Fibroblast of skin of back (primary cell): ENCODE results near the gene SFRP2. TPM values are rescaled to one million over a fixed set of nuclear protein-coding genes. Genes with fewer than 3 reads are reported as not detected.

ENCODE experiments used
- DNase-seq: peaks from one replicate; pipeline ENCODE4 v3.0.0-alpha.2; 2013
- polyA plus RNA-seq, 2 experiments: library from polyadenylated mRNA; unstranded; fragments of 120-200 nt; gene quantifications; one replicate each; pipeline ENCODE4 v1.2.1, GENCODE V29; 2013; ENCODE audit not compliant: insufficient read length in 2 of 2

SFRP2 gene
- polyA plus RNA-seq (2013, experiment 1 of 2; ENCODE audit: insufficient read length): 0.51 TPM
- 0.73 TPM for polyA plus RNA-seq (2013, experiment 2 of 2; ENCODE audit: insufficient read length)

DNA sequence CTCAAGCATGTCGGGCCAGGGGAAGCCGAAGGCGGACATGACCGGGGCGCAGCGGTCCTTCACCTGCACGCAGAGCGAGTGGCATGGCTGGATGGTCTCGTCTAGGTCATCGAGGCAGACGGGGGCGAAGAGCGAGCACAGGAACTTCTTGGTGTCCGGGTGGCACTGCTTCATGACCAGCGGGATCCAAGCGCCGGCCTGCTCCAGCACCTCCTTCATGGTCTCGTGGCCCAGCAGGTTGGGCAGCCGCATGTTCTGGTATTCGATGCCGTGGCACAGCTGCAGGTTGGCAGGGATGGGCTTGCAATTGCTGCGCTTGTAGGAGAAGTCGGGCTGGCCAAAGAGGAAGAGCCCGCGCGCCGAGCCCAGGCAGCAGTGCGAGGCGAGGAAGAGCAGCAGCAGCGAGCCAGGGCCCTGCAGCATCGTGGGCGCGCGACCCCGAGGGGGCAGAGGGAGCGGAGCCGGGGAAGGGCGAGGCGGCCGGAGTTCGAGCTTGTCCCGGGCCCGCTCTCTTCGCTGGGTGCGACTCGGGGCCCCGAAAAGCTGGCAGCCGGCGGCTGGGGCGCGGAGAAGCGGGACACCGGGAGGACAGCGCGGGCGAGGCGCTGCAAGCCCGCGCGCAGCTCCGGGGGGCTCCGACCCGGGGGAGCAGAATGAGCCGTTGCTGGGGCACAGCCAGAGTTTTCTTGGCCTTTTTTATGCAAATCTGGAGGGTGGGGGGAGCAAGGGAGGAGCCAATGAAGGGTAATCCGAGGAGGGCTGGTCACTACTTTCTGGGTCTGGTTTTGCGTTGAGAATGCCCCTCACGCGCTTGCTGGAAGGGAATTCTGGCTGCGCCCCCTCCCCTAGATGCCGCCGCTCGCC is at the start of gene SFRP2:
Gene SFRP2, minus strand, starts transcription at position 671 of the 864 bp plus-strand sequence. Its CDS starts 248 bp downstream, at position 423.
- no peak for DNase-seq

DNA sequence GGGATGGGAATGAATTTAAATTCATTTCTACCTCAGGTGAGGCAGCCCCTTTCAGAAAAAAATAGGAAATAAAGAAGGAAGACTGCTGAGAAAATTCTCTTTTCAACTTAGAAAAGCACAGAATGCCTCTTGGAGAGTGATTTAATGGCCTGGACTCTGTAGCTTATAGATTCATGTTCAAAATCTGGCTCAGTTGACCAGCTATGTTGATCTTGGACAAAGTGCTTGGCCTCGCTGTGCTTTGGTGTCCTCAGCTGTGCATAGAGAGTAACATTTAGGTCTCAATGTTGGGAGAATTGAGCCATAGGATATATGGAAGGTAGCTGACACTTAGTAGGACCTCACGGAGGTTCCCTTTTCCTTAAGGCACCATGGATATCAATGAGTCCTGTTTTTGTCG is 49.7 kb upstream of the SFRP2 start:
- no peak for DNase-seq

- DNase-seq: no peak
Observed at GRCh38 chr4:153834901-153835300, 46.0 kb upstream of the SFRP2 start.

DNA sequence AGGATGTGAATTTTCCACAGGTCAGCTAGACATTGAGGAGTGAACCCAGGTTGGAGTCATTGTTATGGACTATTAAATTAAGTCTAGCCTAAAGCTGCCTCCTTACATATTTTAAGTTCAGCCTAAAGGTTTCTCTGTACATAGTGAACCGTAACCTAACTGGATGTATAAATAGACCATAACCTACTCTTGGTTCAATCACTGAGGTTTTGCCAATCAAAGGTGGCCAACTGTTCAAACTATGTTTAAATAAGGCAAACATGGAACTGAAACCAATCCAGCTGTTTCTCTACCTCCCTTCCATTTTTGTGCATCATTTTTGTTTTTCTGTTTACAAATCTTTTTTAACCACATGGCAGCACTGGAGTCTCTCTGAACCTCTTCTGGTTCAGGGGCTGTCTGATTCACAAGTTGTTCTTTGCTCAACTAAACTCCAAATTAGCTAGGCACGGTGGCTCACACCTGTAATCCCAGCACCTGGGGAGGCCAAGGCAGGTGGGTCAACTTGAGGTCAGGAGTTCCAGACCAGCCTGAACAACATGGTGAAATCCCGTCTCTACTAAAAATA is 43.9 kb upstream of the SFRP2 start:
- DNase-seq: no peak

DNA sequence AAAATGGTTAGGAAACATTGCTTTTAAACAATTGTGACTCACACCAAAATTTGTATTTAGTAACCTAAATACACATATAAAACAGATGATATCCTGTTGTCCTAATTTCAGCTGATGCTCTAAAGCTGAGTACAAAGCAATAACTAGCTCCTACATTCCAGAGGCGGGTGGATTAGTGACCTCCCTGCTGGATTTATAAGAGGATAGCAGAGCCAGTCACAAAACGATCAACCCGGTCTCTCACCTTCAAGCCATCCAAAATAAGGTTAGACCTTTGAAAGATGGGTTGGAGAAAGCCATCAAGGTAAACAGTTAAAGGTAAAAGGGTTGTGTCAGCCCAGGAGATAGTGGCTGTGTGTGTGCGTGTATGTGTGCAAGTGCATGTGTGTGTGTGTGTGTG is 43.2 kb upstream of the SFRP2 start:
- DNase-seq: no peak

- no peak for DNase-seq
Observed at GRCh38 chr4:153831245-153831644, 42.4 kb upstream of the SFRP2 start.

- no peak for DNase-seq
Observed at GRCh38 chr4:153825691-153826090, 36.8 kb upstream of the SFRP2 start.

DNA sequence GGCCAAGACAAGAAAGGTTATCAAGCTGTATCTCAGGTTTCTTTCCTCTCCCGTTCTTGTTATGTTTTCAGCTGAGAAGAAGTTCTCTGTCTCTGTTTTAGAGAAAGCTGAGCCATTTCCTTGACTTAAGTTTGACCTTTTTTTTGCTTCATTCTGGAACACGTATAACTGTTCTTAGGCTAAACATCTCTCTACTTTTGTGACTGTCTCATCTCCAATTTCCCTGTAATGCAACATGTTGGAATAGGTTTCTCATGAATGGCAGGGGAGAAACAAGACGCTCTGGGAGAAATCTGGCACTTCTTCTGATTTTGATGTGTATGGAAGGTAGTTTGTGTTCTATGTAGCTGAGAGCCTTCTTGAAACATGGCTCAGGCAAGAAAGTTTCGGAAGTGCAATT is 36.2 kb upstream of the SFRP2 start:
- DNase-seq: no peak

DNA sequence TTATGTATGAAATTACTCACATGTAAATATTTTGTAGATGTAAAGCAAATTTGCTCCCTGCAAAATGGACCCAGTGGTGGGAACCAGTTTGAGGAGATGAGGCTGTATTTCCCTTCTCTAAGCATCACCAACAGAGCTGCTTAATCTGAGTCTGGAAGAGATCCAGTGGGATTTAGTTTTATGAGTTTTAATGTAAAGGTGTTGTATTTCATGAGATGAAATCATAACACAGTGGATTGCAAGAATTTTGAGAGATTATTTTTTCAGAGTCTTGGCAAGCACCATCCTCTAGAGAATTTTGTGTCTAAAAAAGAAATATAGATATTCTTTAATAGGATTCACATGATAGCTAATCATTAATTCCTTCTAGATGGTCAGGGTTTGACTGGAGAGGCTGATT is 35.6 kb upstream of the SFRP2 start:
- no peak for DNase-seq

GRCh38 chr4:153823483-153823882 is 34.6 kb upstream of the SFRP2 start:
- no peak for DNase-seq

DNA sequence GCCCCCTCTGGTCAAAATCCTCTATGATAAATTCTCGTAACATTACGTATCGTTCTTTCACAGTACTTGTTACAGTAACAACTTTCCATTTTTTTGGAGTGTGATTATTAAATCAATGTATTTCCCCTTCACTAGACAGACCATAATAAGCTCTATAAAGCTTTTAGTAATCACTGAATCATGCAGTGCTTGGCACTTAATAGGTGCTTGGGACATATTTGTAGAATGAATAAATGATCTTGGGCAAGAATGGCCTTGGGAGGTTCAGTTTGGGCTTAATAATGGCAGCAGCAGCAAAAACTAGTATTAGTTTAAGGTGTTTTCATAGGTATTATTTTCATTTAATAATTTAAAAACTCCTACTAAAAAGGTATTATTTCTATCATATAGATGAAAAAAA is 33.4 kb upstream of the SFRP2 start:
- DNase-seq: no peak

- no peak for DNase-seq
Observed at GRCh38 chr4:153817466-153817865, 28.6 kb upstream of the SFRP2 start.

DNA sequence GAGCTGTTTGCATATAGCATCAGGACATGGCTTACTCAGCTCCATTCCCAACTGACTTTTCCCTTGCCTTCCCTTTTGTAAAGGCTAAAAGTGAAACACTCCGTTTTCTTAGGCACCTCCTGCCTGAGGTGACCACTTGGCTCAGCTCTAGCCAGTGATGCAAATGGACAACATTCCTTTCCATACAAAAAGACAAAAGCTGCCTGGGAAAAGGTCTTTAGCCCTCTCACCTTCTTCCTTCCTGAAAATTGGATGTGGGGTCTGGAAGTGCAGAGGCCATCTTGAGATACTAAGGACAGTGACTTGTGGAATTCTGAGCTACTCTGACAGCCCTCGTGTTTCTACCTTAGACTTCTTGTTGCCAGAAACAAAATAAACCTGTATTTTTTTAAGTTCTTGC is 27.7 kb upstream of the SFRP2 start:
- DNase-seq: no peak

DNA sequence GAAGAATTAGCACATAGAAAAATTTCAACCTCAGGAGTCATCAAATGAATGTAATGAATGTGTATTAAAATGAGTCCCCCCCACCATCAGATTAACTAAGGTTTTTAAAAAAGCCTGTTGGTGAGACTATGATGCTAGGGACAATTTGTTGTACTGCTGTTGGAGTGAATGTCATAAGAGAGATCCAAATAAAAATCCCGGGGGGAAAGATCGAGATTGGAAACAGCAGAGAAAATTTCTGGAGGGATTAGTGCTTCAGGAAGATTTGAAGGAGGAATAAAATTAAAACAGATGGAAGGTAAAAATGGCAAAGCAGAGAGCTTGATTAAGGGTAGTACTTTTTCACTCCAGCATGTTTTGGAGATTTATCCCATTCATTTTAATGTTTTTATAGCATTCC is 25.9 kb upstream of the SFRP2 start:
- no peak for DNase-seq

GRCh38 chr4:153809916-153810810 is 21.3 kb upstream of the SFRP2 start:
- no peak for DNase-seq

DNA sequence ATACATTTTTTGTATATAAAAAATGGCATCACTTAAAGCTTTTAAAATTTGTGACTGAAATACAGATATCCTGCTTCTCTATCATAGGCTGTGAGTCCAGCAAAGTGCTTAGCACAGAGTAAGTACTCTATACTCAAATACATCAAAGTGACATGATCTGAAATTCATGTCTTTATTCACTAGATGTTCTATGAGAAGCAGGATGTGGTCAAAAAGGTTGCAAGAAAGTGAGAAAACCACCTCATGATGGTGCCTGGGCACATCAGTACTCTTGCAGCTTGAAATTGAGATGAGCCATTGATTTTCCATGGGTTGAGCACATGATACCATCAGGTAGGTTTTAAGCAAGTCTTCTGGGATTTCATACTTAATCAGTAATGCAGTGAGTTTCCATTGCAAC is 20.4 kb upstream of the SFRP2 start:
- DNase-seq: no peak

GRCh38 chr4:153808175-153808574 is 19.3 kb upstream of the SFRP2 start:
- no peak for DNase-seq

GRCh38 chr4:153806073-153806472 is 17.2 kb upstream of the SFRP2 start:
- no peak for DNase-seq

DNA sequence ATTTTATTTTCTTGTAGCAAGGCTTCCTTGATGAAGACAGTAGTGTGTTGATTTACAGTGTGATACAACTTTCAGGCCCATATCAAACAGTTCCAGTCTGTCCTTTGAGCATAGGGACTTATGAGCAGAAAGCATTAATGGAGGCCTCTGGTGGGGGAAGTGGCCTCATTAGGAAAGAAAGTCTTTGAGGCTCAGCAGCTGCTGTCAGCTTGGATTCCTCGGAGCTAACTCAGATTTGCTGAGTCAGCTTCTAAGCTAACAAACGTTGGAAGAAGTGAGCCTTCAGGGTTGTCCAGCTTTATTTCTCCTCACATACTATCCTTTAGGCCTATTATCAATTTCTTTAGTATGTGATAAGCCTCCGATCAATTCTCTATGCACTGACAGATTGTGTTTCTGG is 15.8 kb upstream of the SFRP2 start:
- DNase-seq: no peak

DNA sequence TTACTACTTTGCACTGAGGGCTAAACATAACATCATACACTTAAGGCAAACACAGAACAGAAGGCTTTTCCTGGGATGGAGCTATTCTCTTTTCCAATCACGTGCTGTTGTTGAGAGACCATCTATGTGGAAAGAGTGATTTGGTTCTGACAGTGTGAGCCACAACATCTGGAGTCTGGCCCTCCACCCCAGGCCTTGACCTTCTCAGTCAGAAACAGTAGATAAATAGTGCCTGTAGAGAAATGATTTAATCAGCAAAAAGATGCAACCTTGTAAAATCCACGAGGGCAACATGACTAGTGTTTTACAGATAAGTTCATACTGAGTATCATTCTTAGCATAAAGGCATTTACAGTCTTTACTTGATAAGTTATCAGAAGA is 10.8 kb upstream of the SFRP2 start:
- no peak for DNase-seq

- no peak for DNase-seq
Observed at GRCh38 chr4:153798901-153799693, 10.2 kb upstream of the SFRP2 start.

GRCh38 chr4:153798420-153798819 is 9.5 kb upstream of the SFRP2 start:
- DNase-seq: no peak
